ENCODE results near the gene P4HTM. TPM values are rescaled to one million over a fixed set of nuclear protein-coding genes. Genes with fewer than 3 reads are reported as not detected.

P4HTM gene
- total RNA-seq, 1 donor from 2014 or later: 34.4 TPM

DNA sequence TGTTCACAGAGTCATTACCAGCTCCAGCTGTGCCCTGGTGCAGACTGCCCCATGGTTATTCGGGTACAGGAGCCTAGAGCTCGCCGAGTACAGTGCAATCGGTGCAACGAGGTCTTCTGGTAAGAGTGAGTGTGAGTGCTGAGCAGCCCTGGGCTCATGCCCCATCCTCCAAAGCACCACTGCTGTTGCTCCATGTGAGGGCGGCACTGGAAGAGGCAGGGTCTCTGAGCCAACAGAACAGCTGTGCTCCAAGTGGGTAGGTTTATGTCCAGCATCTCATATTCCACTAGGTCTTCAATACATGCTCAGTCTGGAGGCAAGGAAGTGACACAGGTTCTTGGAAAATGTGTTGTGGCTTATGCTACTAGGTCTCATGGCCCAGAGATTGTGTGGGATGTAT, 19.5 kb upstream of the P4HTM start:
- POLR2A ChIA-PET: no interaction called here
- Mint-ChIP-seq H3K27me3 (no peaks in the 10 kb centered on the region), H3K27ac (no peak overlapping the region), H3K9me3 (no peaks in the 10 kb centered on the region), H3K36me3 (ENCODE audit: low read depth) (peaks cover 88% of the 10 kb centered on the region), H3K4me1 (no peaks in the 10 kb centered on the region), H3K4me3 (no peak overlapping the region)
- DNase-seq (no peak), ATAC-seq (ENCODE audit: low read depth) (no peak)
- CTCF ChIA-PET: no interaction called here
- intact Hi-C loops (cut with micrococcal nuclease): no loop called here
- TF ChIP-seq, protein P1, sequence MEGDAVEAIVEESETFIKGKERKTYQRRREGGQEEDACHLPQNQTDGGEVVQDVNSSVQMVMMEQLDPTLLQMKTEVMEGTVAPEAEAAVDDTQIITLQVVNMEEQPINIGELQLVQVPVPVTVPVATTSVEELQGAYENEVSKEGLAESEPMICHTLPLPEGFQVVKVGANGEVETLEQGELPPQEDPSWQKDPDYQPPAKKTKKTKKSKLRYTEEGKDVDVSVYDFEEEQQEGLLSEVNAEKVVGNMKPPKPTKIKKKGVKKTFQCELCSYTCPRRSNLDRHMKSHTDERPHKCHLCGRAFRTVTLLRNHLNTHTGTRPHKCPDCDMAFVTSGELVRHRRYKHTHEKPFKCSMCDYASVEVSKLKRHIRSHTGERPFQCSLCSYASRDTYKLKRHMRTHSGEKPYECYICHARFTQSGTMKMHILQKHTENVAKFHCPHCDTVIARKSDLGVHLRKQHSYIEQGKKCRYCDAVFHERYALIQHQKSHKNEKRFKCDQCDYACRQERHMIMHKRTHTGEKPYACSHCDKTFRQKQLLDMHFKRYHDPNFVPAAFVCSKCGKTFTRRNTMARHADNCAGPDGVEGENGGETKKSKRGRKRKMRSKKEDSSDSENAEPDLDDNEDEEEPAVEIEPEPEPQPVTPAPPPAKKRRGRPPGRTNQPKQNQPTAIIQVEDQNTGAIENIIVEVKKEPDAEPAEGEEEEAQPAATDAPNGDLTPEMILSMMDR (IDR thresholded peaks at IDR 0.05): no peak

DNA sequence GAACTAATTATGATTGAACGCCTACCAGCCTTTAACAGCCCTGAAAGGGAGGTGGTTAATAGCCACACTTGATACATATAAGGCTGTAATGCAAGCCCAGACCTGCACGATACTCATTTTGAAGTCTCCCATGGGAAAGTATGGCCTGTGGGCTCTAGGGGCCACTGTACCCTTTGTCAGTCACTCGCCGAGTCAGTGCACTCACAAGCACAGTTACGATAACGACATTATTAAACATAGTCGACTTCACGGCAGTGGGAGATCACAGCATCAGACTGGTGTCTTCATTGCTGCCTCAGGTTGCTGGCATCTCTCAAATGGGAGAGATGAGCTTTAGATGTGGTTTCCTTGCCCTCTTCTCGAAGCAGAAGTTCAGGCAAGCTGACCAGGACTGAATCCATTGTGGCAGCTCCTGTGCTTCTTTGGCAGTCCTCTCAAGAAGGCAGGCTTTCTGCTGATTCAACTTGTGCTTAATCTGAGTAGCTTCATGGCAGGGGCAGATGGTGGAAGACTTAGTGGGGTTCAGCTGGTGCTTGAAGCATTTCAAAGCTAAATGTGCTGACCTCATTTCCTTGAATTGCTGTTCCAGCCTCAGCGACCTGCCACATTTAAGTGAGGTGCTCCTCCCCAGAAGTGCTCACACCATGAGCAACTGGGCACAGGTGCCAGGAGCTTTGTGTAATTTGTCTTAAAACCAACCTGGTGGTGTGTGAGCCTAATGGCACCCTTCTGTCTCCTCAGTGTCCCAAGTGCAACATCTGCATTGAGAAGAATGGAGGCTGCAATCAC, 15.8 kb upstream of the P4HTM start:
- intact Hi-C loops (cut with micrococcal nuclease): no loop called here
- Mint-ChIP-seq H3K36me3 (ENCODE audit: low read depth) (peaks cover 78% of the 10 kb centered on the region), H3K27me3 (no peaks in the 10 kb centered on the region), H3K9me3 (no peaks in the 10 kb centered on the region), H3K4me3 (no peak overlapping the region), H3K27ac (no peak overlapping the region), H3K4me1 (no peaks in the 10 kb centered on the region)
- DNase-seq (no peak), ATAC-seq (ENCODE audit: low read depth) (no peak)
- TF ChIP-seq, protein P1 (IDR thresholded peaks at IDR 0.05): no peak
- ChIA-PET CTCF (no interaction called here), POLR2A (interaction anchor here (0.5 kb wide), 2 partner anchors 32 to 1999 kb away, joined by 3 to 8 read pairs; no protein-coding TSS in a partner anchor)

DNA sequence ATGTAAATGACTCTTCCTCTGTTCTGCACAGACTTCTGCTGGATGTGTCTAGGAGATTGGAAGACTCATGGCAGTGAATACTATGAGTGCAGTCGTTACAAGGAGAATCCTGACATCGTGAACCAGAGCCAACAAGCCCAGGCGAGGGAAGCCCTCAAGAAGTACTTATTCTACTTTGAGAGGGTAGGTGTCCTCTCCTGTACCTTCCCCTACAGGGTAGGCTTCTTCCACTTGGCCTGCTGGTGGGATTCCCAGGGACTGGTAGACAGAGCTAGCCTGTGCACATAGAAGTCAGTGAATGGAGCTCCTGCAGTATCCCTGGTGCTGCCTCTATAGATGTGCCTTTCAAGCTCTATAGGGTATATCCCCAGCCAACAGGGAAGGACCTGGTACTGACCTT, 10.6 kb upstream of the P4HTM start:
- H3K27ac Mint-ChIP-seq: no peak overlapping the region

DNA sequence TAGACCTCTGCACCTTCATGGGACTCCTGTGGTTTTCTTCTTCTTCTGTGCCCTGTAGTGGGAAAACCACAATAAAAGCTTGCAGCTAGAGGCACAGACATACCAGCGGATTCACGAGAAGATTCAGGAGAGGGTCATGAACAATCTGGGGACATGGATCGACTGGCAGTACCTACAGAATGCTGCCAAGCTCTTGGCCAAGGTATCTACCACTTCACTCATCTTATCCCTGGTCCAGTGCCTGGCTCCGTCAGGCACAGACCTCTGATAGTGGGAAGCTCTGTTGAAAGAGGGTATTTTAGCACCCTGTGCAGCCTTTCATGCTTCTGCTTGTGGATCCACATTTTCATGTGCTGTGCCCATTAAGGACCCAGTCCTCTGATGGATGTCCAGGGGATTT, 9.7 kb upstream of the P4HTM start:
- CTCF ChIA-PET: no interaction called here
- no peaks in the 10 kb centered on the region for H3K27me3 Mint-ChIP-seq
- TF ChIP-seq, protein P1 (IDR thresholded peaks at IDR 0.05): no peak
- H3K9me3 Mint-ChIP-seq: no peaks in the 10 kb centered on the region
- peaks cover 79% of the 10 kb centered on the region for H3K36me3 Mint-ChIP-seq (ENCODE audit: low read depth)
- DNase-seq: no peak
- intact Hi-C loops (cut with micrococcal nuclease): no loop called here
- H3K4me3 Mint-ChIP-seq: no peak overlapping the region
- ATAC-seq (ENCODE audit: low read depth): no peak
- POLR2A ChIA-PET: interaction anchor here (0.5 kb wide), 1 partner anchor 500 kb away, joined by 4 read pairs; no protein-coding TSS in a partner anchor
- H3K4me1 Mint-ChIP-seq: no peaks in the 10 kb centered on the region
- no peak overlapping the region for H3K27ac Mint-ChIP-seq

More for the DNA sequence above, 10.6 kb upstream of the P4HTM start:
- Mint-ChIP-seq H3K4me1 (no peaks in the 10 kb centered on the region), H3K36me3 (ENCODE audit: low read depth) (peaks cover 80% of the 10 kb centered on the region), H3K4me3 (no peak overlapping the region), H3K9me3 (no peaks in the 10 kb centered on the region), H3K27me3 (no peaks in the 10 kb centered on the region)
- TF ChIP-seq, protein P1 (IDR thresholded peaks at IDR 0.05): no peak
- POLR2A ChIA-PET: no interaction called here
- intact Hi-C loops (cut with micrococcal nuclease): no loop called here
- ATAC-seq (ENCODE audit: low read depth) (no peak), DNase-seq (no peak)
- CTCF ChIA-PET: no interaction called here

DNA sequence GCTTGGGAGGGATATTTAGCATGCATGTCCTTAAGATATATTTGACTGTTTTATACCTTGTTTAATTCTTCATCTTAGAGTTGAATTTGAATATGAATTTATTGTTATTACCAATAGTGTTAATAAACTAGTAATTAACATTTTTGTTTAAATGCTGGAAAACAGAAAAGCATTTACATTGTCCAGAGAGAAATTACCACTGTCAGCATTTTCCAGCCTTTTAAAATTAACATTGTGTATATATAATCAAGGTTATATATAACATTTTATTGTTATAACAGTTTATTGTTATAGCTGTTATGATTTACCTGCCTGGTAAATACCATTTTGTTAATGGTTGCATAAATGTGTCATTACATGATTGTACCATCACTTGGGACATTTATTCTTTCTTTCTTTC, 8.0 kb upstream of the P4HTM start:
- no peak overlapping the region for H3K27ac Mint-ChIP-seq
- intact Hi-C loops (cut with micrococcal nuclease): no loop called here
- H3K36me3 Mint-ChIP-seq (ENCODE audit: low read depth): peaks cover 74% of the 10 kb centered on the region
- CTCF ChIA-PET: no interaction called here
- H3K27me3 Mint-ChIP-seq: no peaks in the 10 kb centered on the region
- no peak overlapping the region for H3K4me3 Mint-ChIP-seq
- ATAC-seq (ENCODE audit: low read depth): no peak
- POLR2A ChIA-PET: no interaction called here
- H3K4me1 Mint-ChIP-seq: no peaks in the 10 kb centered on the region
- H3K9me3 Mint-ChIP-seq: no peaks in the 10 kb centered on the region
- TF ChIP-seq, protein P1 (IDR thresholded peaks at IDR 0.05): no peak
- no peak for DNase-seq

Measured in activated B cell treated with CpG ODN at 0.5 μM for 24 hours (primary cell).